Measurements from ENCODE around the gene SYT12. TPM values are rescaled to one million over a fixed set of nuclear protein-coding genes. Genes with fewer than 3 reads are reported as not detected.
"Not testable (repeated sequence)": the region's sequence is repeated elsewhere in the genome, so short reads cannot be mapped to it uniquely, and the experiment has no call there.

The SYT12 gene
- total and polyA plus RNA-seq, 2 donors from 2014 or later: 0.13 to 4.2 TPM

- Histone ChIP-seq H3K27ac (ENCODE audit: low read depth in 2 of 2, low read length in 2 of 2) (no peak overlapping the region), H3K4me1 (ENCODE audit: control insufficient read depth in 2 of 3, insufficient read depth in 2 of 3, low read depth in 1 of 3, low read length in 3 of 3) (no peaks in the 10 kb centered on the region), H3K9me3 (ENCODE audit: control insufficient read depth in 2 of 3, insufficient read depth in 1 of 3, low read length in 3 of 3) (no peaks in the 10 kb centered on the region), H3K36me3 (ENCODE audit: control insufficient read depth in 2 of 3, insufficient read depth in 3 of 3, low read length in 3 of 3) (no peaks in the 10 kb centered on the region), H3K9ac (ENCODE audit: low read length in 3 of 3) (no peak overlapping the region), H3K4me3 (ENCODE audit: low read length in 3 of 3) (no peak overlapping the region), H3K27me3 (ENCODE audit: control insufficient read depth, insufficient read depth, low read length) (no peaks in the 10 kb centered on the region)
- peak in 1 of 5 donors; percentile 5 for DNase-seq
- no peak for TF ChIP-seq CTCF (IDR thresholded peaks at IDR 0.05; ENCODE audit: borderline replicate concordance, extremely low read depth, insufficient read depth)
- FAIRE-seq: no peak
- intact Hi-C loops (cut with DNase I): no loop called here
Measured at GRCh38 chr11:67002297-67002913, 20.5 kb upstream of the SYT12 start.

GRCh38 chr11:67002921-67003411, 20.0 kb upstream of the SYT12 start:
- no peak overlapping the region for H3K4me3 ChIP-seq (ENCODE audit: low read length in 3 of 3)
- TF ChIP-seq CTCF (IDR thresholded peaks at IDR 0.05; ENCODE audit: borderline replicate concordance, extremely low read depth, insufficient read depth): no peak
- FAIRE-seq: no peak

GRCh38 chr11:67005200-67005599, 17.7 kb upstream of the SYT12 start:
- H3K4me1 ChIP-seq (ENCODE audit: control insufficient read depth in 2 of 3, insufficient read depth in 2 of 3, low read depth in 1 of 3, low read length in 3 of 3); H3K36me3 ChIP-seq (ENCODE audit: control insufficient read depth in 2 of 3, insufficient read depth in 3 of 3, low read length in 3 of 3); H3K9ac ChIP-seq (ENCODE audit: low read length in 3 of 3); H3K4me3 ChIP-seq (ENCODE audit: low read length in 3 of 3); DNase-seq; H3K27me3 ChIP-seq (ENCODE audit: control insufficient read depth, insufficient read depth, low read length); FAIRE-seq; H3K9me3 ChIP-seq (ENCODE audit: control insufficient read depth in 2 of 3, insufficient read depth in 1 of 3, low read length in 3 of 3); H3K27ac ChIP-seq (ENCODE audit: low read depth in 2 of 2, low read length in 2 of 2); intact Hi-C loops (cut with DNase I): not testable (repeated sequence)

More at GRCh38 chr11:67002921-67003411, 20.0 kb upstream of the SYT12 start:
- intact Hi-C loops (cut with DNase I): no loop called here
- H3K27me3 ChIP-seq (ENCODE audit: control insufficient read depth, insufficient read depth, low read length): no peaks in the 10 kb centered on the region
- H3K9me3 ChIP-seq (ENCODE audit: control insufficient read depth in 2 of 3, insufficient read depth in 1 of 3, low read length in 3 of 3): no peaks in the 10 kb centered on the region
- no peak for DNase-seq
- no peak overlapping the region for H3K9ac ChIP-seq (ENCODE audit: low read length in 3 of 3)
- H3K27ac ChIP-seq (ENCODE audit: low read depth in 2 of 2, low read length in 2 of 2): no peak overlapping the region
- no peaks in the 10 kb centered on the region for H3K36me3 ChIP-seq (ENCODE audit: control insufficient read depth in 2 of 3, insufficient read depth in 3 of 3, low read length in 3 of 3)
- H3K4me1 ChIP-seq (ENCODE audit: control insufficient read depth in 2 of 3, insufficient read depth in 2 of 3, low read depth in 1 of 3, low read length in 3 of 3): no peaks in the 10 kb centered on the region

GRCh38 chr11:67006029-67006884, 16.7 kb upstream of the SYT12 start:
- H3K4me3 ChIP-seq (ENCODE audit: low read length in 3 of 3): no peak overlapping the region
- H3K27ac ChIP-seq (ENCODE audit: low read depth in 2 of 2, low read length in 2 of 2): no peak overlapping the region
- no peaks in the 10 kb centered on the region for H3K36me3 ChIP-seq (ENCODE audit: control insufficient read depth in 2 of 3, insufficient read depth in 3 of 3, low read length in 3 of 3)
- FAIRE-seq (no peak), DNase-seq (peak in 1 of 5 donors; percentile 19)
- H3K4me1 ChIP-seq (ENCODE audit: control insufficient read depth in 2 of 3, insufficient read depth in 2 of 3, low read depth in 1 of 3, low read length in 3 of 3): no peaks in the 10 kb centered on the region
- no peaks in the 10 kb centered on the region for H3K9me3 ChIP-seq (ENCODE audit: control insufficient read depth in 2 of 3, insufficient read depth in 1 of 3, low read length in 3 of 3)
- no peaks in the 10 kb centered on the region for H3K27me3 ChIP-seq (ENCODE audit: control insufficient read depth, insufficient read depth, low read length)
- H3K9ac ChIP-seq (ENCODE audit: low read length in 3 of 3): no peak overlapping the region
- TF ChIP-seq CTCF (IDR thresholded peaks at IDR 0.05; ENCODE audit: borderline replicate concordance, extremely low read depth, insufficient read depth): no peak
- intact Hi-C loops (cut with DNase I): no loop called here
